ENCODE measurements around the gene LMOD1. TPM values are rescaled to one million over a fixed set of nuclear protein-coding genes. Genes with fewer than 3 reads are reported as not detected.

Gene LMOD1
- total RNA-seq, 4 donors from 2014 or later: 12.8 to 39.5 (median 22.6) TPM

DNA sequence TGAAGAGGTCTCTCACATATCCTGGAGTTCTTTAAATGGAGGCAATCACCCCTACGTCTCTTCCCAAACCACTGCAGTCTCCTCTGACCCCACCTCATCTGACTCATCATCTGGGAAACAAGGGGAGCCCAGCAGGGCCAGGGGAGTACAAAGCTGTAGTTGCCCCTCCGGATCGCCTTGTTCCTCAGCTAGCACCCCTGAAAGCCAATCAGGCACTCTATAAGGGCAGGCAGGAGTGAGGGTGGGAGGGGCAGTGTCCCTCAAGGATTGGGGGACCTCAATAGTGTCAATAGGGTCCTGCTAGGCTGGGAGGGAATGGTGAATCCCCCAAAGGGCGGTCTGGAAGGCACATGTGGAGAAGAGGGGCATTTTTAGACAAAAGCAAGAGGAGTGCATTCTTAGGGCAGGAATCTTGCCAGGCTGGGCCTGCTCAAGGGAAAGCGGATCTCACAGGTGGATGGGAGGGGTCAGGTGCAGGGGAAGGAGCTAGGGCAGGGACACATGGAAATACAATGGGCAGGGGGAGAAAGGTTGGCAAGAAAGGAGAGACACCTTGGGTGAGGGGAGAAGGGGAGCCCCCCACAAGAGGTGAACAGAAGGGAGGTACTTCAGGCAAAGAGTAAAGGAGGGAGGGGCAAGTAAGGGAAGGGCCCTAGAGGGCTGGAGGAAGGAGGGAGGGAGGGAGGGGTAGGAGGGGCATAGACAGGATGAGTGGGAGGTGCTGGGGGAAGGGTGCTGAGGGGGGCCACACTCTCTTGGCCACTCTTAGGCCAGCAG is 51.8 kb downstream of the LMOD1 start:
- H3K27ac ChIP-seq: peak overlapping the region; percentile 90 to 98 (median 94)
- in situ Hi-C loops (cut with MboI; ENCODE audit: low sequenced_read_pairs in 4 of 4) (loop anchor here (5.0 to 25.0 kb wide), 2 partner anchors 78 to 243 kb away; partner anchors contain the start of gene ARL8A (in 3 of the 4)), intact Hi-C loops (cut with DNase I; ENCODE audit: low total_unique reads) (no loop called here)
- ATAC-seq (no peak), DNase-seq (no peak)
- no peaks in the 10 kb centered on the region for H3K27me3 ChIP-seq
- no peaks in the 10 kb centered on the region for H3K36me3 ChIP-seq
- no peak for TF ChIP-seq POLR2A (IDR thresholded peaks at IDR 0.05)
- no peak for TF ChIP-seq CTCF (IDR thresholded peaks at IDR 0.05 in 4 of 5, conservative IDR thresholded peaks at IDR 0.05 in 1 of 5)
- peaks cover 40 to 48% of the 10 kb centered on the region in 2 donors for H3K4me1 ChIP-seq
- H3K4me3 ChIP-seq: no peak overlapping the region
- no peaks in the 10 kb centered on the region for H3K9me3 ChIP-seq

DNA sequence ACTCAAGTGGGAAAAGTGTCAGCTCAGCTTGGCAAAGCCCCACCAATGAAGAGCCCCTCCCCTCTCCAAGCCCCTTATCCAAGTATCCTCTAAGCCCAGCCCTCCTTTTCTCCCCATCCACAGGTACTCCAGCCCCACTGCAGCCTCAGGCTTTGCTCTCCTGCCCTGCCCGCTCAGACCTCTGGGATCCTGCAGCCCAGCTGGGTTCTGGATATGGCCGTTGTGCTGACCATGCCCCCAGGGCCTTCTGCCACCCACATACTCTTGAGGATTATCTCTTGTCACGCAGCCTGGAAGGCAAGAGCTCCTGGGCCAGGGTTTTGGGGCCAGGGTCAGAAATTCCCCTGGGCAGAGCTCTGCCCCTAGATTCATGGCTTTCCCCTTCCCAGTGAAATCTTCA is 52.9 kb downstream of the LMOD1 start:
- TF ChIP-seq POLR2A (IDR thresholded peaks at IDR 0.05): no peak
- intact Hi-C loops (cut with DNase I; ENCODE audit: low total_unique reads): no loop called here
- DNase-seq (no peak), ATAC-seq (no peak)
- in situ Hi-C loops (cut with MboI; ENCODE audit: low sequenced_read_pairs in 4 of 4): loop anchor here (5.0 to 25.0 kb wide), 2 partner anchors 79 to 244 kb away; partner anchors contain the start of gene ARL8A (in 3 of the 4)
- Histone ChIP-seq H3K4me1 (peaks cover 45 to 50% of the 10 kb centered on the region in 2 donors), H3K27me3 (no peaks in the 10 kb centered on the region), H3K9me3 (no peaks in the 10 kb centered on the region), H3K4me3 (no peak overlapping the region), H3K27ac (peak overlapping the region; percentile 90 to 98 (median 94)), H3K36me3 (no peaks in the 10 kb centered on the region)

DNA sequence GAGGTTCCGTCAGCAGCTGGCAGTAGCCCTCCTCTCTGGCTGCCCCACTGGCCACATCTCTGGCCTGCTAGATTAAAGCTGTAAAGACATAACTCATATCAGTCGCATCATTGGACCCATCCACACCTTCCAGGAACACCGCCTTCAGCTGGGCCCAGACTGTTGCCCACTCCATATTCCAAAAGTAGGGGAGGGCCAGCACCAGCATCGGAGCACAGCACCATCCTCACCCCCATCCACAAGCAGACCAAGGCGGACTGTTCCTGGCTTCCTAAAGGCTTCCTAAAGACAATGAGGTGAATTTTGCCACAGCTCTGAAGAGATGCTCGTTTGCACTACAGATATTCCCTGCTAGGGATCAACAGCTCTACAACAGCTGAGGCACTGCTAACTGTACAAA is 54.1 kb downstream of the LMOD1 start:
- intact Hi-C loops (cut with DNase I; ENCODE audit: low total_unique reads): no loop called here
- TF ChIP-seq CTCF (IDR thresholded peaks at IDR 0.05 in 4 of 5, conservative IDR thresholded peaks at IDR 0.05 in 1 of 5) (no peak), POLR2A (IDR thresholded peaks at IDR 0.05) (no peak)
- no peak for ATAC-seq
- H3K27me3 ChIP-seq: no peaks in the 10 kb centered on the region
- peak overlapping the region; percentile 90 to 98 (median 94) for H3K27ac ChIP-seq
- no peaks in the 10 kb centered on the region for H3K36me3 ChIP-seq
- H3K9me3 ChIP-seq: no peaks in the 10 kb centered on the region
- no peak overlapping the region for H3K4me3 ChIP-seq
- peaks cover 56 to 63% of the 10 kb centered on the region in 2 donors for H3K4me1 ChIP-seq
- no peak for DNase-seq
- in situ Hi-C loops (cut with MboI; ENCODE audit: low sequenced_read_pairs in 4 of 4): loop anchor here (5.0 to 25.0 kb wide), 2 partner anchors 80 to 245 kb away; partner anchors contain the start of gene ARL8A (in 3 of the 4)

- intact Hi-C loops (cut with DNase I; ENCODE audit: low total_unique reads): no loop called here
- no peaks in the 10 kb centered on the region for H3K27me3 ChIP-seq
- in situ Hi-C loops (cut with MboI; ENCODE audit: low sequenced_read_pairs in 4 of 4): loop anchor here (5.0 to 25.0 kb wide), 2 partner anchors 81 to 246 kb away; partner anchors contain the start of gene ARL8A (in 3 of the 4)
- no peak for TF ChIP-seq POLR2A (IDR thresholded peaks at IDR 0.05)
- no peak for TF ChIP-seq CTCF (IDR thresholded peaks at IDR 0.05 in 4 of 5, conservative IDR thresholded peaks at IDR 0.05 in 1 of 5)
- peak overlapping the region; percentile 90 to 98 (median 94) for H3K27ac ChIP-seq
- no peaks in the 10 kb centered on the region for H3K36me3 ChIP-seq
- DNase-seq: no peak
- H3K4me1 ChIP-seq: peaks cover 57 to 66% of the 10 kb centered on the region in 2 donors
- no peak for ATAC-seq
- no peak overlapping the region for H3K4me3 ChIP-seq
- H3K9me3 ChIP-seq: no peaks in the 10 kb centered on the region
Measured at GRCh38 chr1:201891451-201892045, 54.8 kb downstream of the LMOD1 start.

Measured in gastrocnemius medialis (tissue), 4 donors.